Heart right ventricle (tissue), 16 donors: ENCODE measurements around the gene AHNAK2. TPM values are rescaled to one million over a fixed set of nuclear protein-coding genes. Genes with fewer than 3 reads are reported as not detected.

ENCODE experiments used
- ATAC-seq, 8 donors: fragments of 200-7000 bp; cut with Tn5 transposase; one replicate each; pipeline ENCODE4 v1.9.1; 2020; ENCODE audit warnings: mild to moderate bottlenecking in 8 of 8, moderate library complexity in 8 of 8, moderate number of reproducible peaks in 1 of 8
- DNase-seq, 2 donors: peaks; one replicate each; pipeline ENCODE4 v3.0.0-alpha.2; 2020
- H3K27ac ChIP-seq, 10 donors: fragments of 200-600 bp; sonication (generic) in 2 of 10; one replicate each; pipeline versions ENCODE4 v1.5.0 to v1.8.0; 2020 to 2022; ENCODE audit warnings: mild to moderate bottlenecking in 3 of 10
- H3K27me3 ChIP-seq, 7 donors: fragments of 200-600 bp; one replicate each; pipeline ENCODE4 v1.8.0; 2021 to 2022; ENCODE audit warnings: mild to moderate bottlenecking in 2 of 7
- H3K36me3 ChIP-seq, 9 donors: fragments of 200-600 bp; sonication (generic) in 1 of 9; one replicate each; pipeline versions ENCODE4 v1.5.0 to v1.8.0; 2020 to 2022; ENCODE audit warnings: mild to moderate bottlenecking in 2 of 9
- H3K4me1 ChIP-seq, 9 donors: fragments of 200-600 bp; sonication (generic) in 1 of 9; one replicate each; pipeline versions ENCODE4 v1.5.0 to v1.8.0; 2020 to 2022; ENCODE audit warnings: mild to moderate bottlenecking in 4 of 9
- H3K4me3 ChIP-seq, 10 donors: fragments of 200-600 bp; sonication (generic) in 2 of 10; one replicate each; pipeline versions ENCODE4 v1.5.0 to v1.8.0; 2020 to 2022; ENCODE audit warnings: mild to moderate bottlenecking in 7 of 10, moderate library complexity in 2 of 10
- H3K9me3 ChIP-seq, 11 donors: fragments of 200-600 bp in 10 of 11; sonication (generic) in 2 of 11; one replicate each; pipeline versions ENCODE4 v1.5.0 to v1.8.0; 2013 to 2022; ENCODE audit warnings: mild to moderate bottlenecking in 2 of 11, control low read depth in 1 of 11, moderate library complexity in 1 of 11
- whole genome bisulfite sequencing, 2 donors: extraction: QIAGEN DNeasy Blood & Tissue Kit; methylation state at CpG; one replicate each; pipeline ENCODE4 v1.1.7; 2013; ENCODE audit warnings: inconsistent platforms in 1 of 2; 5-methylcytosine and 5-hydroxymethylcytosine counted together
- intact Hi-C, 10 donors: fragments of 100-400 bp; cut with DNase I; formaldehyde crosslinking; loops; one replicate each; pipeline versions ENCODE4 v1.11.1 to v1.14.2; 2022
- polyA plus RNA-seq, 2 donors: library from polyadenylated mRNA; stranded (reverse); fragments of 200-250 nt; gene quantifications; one replicate each; pipeline ENCODE4 v1.2.3, GENCODE V29; 2013
- total RNA-seq, 10 donors: library from RNA; stranded (reverse); fragmentation: NEBNext Ultra II Directional in 3 of 10; extraction: Animal tissue kit (Norgen Biotek cat#: 25700) in 3 of 10; gene quantifications; one replicate each; pipeline versions ENCODE4 v1.2.1 to v1.2.4, GENCODE V29; 2021 to 2023
- TF ChIP-seq, protein P1 (sequence below), 9 donors: fragments of 200-600 bp; sonication (generic) in 2 of 9; IDR thresholded peaks; one replicate each; pipeline versions ENCODE4 v1.5.0 to v1.8.0; 2021 to 2022; ENCODE audit warnings: antibody characterized with exemption in 9 of 9, mild to moderate bottlenecking in 5 of 9, moderate library complexity in 1 of 9
- donor health status: Arrhythmogenic right ventricular cardiomyopathy.
- donor health status: ischemic (EF 13 %, LVEDD 7.1; RV severe dilation, severe dysfunction).
- donor health status: healthy with polysubstance abuse.
- donor health status: DM: no; HTN: yes; CAD: no.
- donor health status: DM: no; HTN: no; CAD: no.
- donor health status: ischemic (EF 25% LVEDD 6.9; RV normal size, moderate dysfunction).
- donor health status: ischemic (EF 25% LVEDD 5.7; RV mildly dilated, moderate dysfunction).
- donor health status: healthy.
- donor health status: DM: yes; HTN: yes; CAD: no.
- donor health status: Ischemic cardiomyopathy.
- donor health status: ischemic (EF 35%, LVEDD 5.7; RV mildly dilated, moderate dysfunction).
- donor health status: nonischemic (EF 11% LVEDD 7.7; RV severe dilation, severe dysfunction).
- donor health status: DM: yes; HTN: yes; CAD: no.
- donor health status: PGD.
- donor health status: ischemic (EF 29% LVEDD 5.4; RV normal size, mild dysfunction).
- donor health status: nonischemic (EF 23%, LVEDD 6.1; RV moderate dilation, normal function).

AHNAK2 gene
- total and polyA plus RNA-seq, 12 donors, result 1.1 to 29.5 (median 3.1) TPM

DNA sequence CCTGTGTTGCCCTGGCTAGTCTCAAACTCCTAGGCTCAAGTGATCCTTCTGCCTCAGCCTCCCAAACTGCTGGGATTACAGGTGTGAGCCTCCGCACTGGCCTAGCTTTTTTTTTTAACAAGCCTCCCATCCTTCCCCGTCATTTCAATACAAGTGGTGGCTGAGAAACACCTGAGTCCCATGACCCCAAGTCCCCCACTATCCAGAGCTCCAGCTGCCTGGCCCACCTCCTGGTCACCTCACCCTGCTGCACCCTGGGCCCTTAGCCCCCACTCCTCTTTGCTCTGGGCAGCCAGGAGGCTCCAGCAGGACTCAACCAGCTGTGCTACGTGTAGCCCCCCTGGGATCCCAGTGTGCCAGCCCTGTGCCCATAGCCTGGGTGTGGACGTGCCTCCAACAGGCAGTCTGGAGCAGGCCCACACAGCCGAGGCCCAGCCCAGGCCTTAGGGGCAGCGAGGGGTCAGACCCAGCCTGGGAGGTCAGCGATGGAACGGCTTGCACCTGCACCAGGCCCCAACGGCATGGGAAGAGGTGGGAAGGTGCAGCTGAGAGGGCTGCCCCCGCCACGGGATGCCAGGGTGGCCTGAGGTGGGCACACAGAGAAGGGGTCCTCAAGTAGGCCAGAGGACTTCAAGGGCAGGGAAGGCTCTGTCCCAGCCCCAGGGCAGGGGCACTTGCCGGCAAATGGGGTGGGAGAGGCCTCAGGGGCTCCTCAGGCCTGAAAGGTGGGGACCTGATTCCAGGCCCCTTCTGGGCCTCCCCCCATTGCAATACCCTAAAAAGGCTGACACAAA is 6.5 kb downstream of the AHNAK2 start:
- H3K4me3 ChIP-seq, result no peak overlapping the region
- peaks cover 0 to 39% (median 9%) of the 10 kb centered on the region in 7 donors for H3K27me3 ChIP-seq
- DNase-seq, result peak in 1 of 2 donors; percentile 12
- H3K9me3 ChIP-seq, result no peaks in the 10 kb centered on the region
- ATAC-seq, result no peak
- peak overlapping the region in 4 of 10 donors; percentile 37 to 79 (median 70) for H3K27ac ChIP-seq
- no peaks in the 10 kb centered on the region for H3K36me3 ChIP-seq
- 94 to 98% methylated on average over 12 of the region's 12 CpGs for WGBS, 2 donors
- TF ChIP-seq, protein P1, sequence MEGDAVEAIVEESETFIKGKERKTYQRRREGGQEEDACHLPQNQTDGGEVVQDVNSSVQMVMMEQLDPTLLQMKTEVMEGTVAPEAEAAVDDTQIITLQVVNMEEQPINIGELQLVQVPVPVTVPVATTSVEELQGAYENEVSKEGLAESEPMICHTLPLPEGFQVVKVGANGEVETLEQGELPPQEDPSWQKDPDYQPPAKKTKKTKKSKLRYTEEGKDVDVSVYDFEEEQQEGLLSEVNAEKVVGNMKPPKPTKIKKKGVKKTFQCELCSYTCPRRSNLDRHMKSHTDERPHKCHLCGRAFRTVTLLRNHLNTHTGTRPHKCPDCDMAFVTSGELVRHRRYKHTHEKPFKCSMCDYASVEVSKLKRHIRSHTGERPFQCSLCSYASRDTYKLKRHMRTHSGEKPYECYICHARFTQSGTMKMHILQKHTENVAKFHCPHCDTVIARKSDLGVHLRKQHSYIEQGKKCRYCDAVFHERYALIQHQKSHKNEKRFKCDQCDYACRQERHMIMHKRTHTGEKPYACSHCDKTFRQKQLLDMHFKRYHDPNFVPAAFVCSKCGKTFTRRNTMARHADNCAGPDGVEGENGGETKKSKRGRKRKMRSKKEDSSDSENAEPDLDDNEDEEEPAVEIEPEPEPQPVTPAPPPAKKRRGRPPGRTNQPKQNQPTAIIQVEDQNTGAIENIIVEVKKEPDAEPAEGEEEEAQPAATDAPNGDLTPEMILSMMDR (IDR thresholded peaks at IDR 0.05), result no peak
- peaks cover 29 to 99% (median 70%) of the 10 kb centered on the region in 9 donors for H3K4me1 ChIP-seq
- intact Hi-C loops, result loop anchor here in 2 of 10 donors (10.0 kb wide), 3 partner anchors 77 to 383 kb away; no protein-coding TSS in a partner anchor

DNA sequence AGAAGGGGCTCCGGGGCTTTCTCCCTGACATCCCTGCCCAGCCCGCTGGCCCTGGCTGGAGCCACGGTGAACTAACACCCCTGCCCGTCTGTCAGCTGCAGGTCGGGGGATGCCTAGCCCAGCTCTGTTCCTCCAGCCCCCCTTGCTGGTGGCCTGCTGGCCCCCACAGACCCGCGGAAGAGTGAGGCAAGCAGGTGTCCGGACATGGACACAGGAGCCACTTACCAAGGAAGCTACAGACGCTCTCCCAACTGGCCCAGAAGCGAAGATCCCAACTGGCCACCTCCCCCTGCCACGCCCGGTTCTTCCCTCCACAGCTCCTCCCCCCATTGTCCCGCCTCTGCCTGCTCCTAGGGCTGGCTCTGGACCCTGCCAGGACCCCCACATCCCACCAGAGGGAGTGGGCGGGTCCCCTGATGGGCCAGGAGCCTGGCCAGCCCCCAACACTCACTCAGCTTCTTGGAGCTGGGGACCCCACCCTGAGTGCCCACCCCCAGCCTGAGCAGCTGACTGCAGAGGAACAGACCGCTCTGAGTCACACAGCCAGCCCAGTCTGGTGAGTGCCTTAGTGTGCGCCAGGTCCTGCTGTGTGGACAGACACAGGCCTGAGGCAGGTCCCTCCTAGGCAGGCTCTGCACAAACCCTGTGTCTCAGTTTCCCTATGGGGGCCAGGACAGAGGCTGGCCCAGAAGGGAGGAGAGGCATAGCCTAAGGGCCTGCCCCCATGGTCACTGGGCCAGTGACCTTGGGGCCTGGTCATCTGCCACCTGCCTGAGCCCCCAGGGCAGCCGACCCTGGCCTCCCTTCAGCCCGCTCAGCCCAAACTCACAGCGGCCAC is 7.7 kb downstream of the AHNAK2 start:
- Histone ChIP-seq H3K27me3 (peaks cover 0 to 35% (median 6%) of the 10 kb centered on the region in 7 donors), H3K4me3 (peak overlapping the region in 3 of 10 donors; percentile 14 to 35 (median 24)), H3K4me1 (peaks cover 25 to 89% (median 59%) of the 10 kb centered on the region in 9 donors), H3K27ac (peak overlapping the region in 6 of 10 donors; percentile 13 to 71 (median 57)), H3K36me3 (no peaks in the 10 kb centered on the region), H3K9me3 (no peaks in the 10 kb centered on the region)
- intact Hi-C loops, result loop anchor here in 2 of 10 donors (10.0 kb wide), 3 partner anchors 76 to 384 kb away; no protein-coding TSS in a partner anchor
- ATAC-seq (peak in 6 of 8 donors; percentile 4 to 56 (median 17)), DNase-seq (peak; percentile 36 to 53)
- WGBS, 2 donors, result 72 to 83% methylated on average over 19 of the region's 19 CpGs
- TF ChIP-seq, protein P1 (IDR thresholded peaks at IDR 0.05), result no peak

DNA sequence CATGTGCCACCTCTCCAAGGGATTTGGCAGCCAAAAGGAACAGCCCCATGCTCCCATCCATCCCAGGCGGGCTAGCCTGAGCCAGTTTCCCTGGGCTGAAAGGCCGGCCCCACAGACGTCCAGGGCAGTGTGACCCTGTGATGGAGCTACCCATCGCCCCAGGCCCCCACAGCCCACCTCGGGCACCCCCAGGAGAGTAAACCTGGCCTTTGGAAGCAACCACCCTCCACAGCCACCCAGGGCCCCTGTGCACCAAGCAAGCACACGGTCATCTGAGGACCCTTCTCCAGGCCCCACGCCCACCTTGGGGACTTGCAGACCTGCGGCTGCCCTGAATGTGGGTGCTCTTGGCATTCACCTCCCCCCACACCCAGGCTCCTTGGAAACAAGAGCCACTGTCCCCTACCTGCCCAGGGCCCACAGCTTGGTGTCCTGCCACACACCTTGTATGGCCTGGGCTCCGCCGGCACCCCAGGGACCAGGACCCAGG is 8.4 kb downstream of the AHNAK2 start:
- Histone ChIP-seq H3K9me3 (no peaks in the 10 kb centered on the region), H3K4me1 (peaks cover 25 to 83% (median 53%) of the 10 kb centered on the region in 9 donors), H3K27ac (peak overlapping the region in 6 of 10 donors; percentile 13 to 78 (median 63)), H3K27me3 (peaks cover 0 to 29% (median 0%) of the 10 kb centered on the region in 7 donors), H3K4me3 (peak overlapping the region in 3 of 10 donors; percentile 14 to 35 (median 24)), H3K36me3 (no peaks in the 10 kb centered on the region)
- 94 to 97% methylated on average over 10 of the region's 10 CpGs for WGBS, 2 donors
- ATAC-seq (no peak), DNase-seq (peak in 1 of 2 donors; percentile 10)
- TF ChIP-seq, protein P1 (IDR thresholded peaks at IDR 0.05), result no peak
- intact Hi-C loops, result loop anchor here in 3 of 10 donors (5.0 to 10.0 kb wide), 4 partner anchors 37 to 385 kb away; no protein-coding TSS in a partner anchor
